Measurements from ENCODE around the gene ERCC5. TPM values are rescaled to one million over a fixed set of nuclear protein-coding genes. Genes with fewer than 3 reads are reported as not detected.
A peak's percentile ranks its signal among the peaks of the same experiment; 100 is the strongest.

ERCC5 gene
- total RNA-seq, 2 experiments from 2014 or later = 59.4 to 66.5 TPM

DNA sequence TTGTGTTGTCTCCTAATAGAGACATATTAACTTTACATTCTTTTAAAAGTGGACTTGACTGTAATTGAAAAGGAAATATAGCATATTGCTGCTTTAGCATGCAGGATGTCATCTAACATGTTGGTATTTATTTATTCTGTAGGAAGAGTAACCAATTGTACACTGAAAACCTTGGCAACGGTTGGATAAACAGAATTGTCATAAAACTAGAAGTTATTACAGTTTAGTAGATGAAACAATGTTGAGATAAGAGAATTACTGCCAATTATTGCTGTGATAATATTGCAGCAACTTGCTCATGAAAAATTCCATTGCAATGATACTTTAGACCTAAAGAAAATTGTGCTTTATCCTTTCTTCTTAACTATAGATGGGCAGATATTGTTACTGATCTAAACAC, 7.6 kb upstream of the ERCC5 start:
- Mint-ChIP-seq H3K27ac (no peak overlapping the region), H3K4me3 (no peak overlapping the region), H3K36me3 (ENCODE audit: low read depth) (peaks cover 12% of the 10 kb centered on the region), H3K9me3 (no peaks in the 10 kb centered on the region), H3K27me3 (no peaks in the 10 kb centered on the region), H3K4me1 (ENCODE audit: low read depth) (no peaks in the 10 kb centered on the region)
- TF ChIP-seq, protein P1, sequence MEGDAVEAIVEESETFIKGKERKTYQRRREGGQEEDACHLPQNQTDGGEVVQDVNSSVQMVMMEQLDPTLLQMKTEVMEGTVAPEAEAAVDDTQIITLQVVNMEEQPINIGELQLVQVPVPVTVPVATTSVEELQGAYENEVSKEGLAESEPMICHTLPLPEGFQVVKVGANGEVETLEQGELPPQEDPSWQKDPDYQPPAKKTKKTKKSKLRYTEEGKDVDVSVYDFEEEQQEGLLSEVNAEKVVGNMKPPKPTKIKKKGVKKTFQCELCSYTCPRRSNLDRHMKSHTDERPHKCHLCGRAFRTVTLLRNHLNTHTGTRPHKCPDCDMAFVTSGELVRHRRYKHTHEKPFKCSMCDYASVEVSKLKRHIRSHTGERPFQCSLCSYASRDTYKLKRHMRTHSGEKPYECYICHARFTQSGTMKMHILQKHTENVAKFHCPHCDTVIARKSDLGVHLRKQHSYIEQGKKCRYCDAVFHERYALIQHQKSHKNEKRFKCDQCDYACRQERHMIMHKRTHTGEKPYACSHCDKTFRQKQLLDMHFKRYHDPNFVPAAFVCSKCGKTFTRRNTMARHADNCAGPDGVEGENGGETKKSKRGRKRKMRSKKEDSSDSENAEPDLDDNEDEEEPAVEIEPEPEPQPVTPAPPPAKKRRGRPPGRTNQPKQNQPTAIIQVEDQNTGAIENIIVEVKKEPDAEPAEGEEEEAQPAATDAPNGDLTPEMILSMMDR (IDR thresholded peaks at IDR 0.05) = no peak
- ATAC-seq (no peak), DNase-seq (no peak)
- POLR2A ChIA-PET = interaction anchor here (2.4 kb wide), 1 partner anchor 8 kb away, joined by 13 read pairs; the partner anchor contains the start of gene ERCC5
- CTCF ChIA-PET = no interaction called here
- intact Hi-C loops (cut with micrococcal nuclease) = no loop called here

DNA sequence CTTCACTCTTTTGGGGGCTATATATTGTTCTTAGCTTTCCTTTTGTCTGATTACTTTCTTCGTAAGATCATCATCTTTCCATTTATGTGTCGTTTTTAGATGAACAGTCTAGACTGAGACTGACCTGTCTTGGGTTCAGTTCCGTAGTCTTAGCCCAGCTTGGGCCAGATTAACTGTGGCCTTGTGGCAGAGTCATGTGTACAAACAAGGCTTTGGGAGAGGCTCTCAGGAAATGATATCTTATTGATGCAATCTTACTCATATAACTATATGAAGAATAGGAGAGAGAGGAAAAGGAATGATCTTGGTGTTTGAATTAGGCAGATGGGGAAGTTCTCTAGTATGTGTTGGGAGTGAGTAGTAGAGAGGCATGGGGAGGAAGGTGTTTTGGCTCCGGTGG, 6.8 kb upstream of the ERCC5 start:
- H3K27ac Mint-ChIP-seq = no peak overlapping the region
- H3K4me3 Mint-ChIP-seq = no peak overlapping the region
- H3K36me3 Mint-ChIP-seq (ENCODE audit: low read depth) = peaks cover 12% of the 10 kb centered on the region
- DNase-seq (no peak), ATAC-seq (no peak)
- intact Hi-C loops (cut with micrococcal nuclease) = no loop called here
- no peaks in the 10 kb centered on the region for H3K4me1 Mint-ChIP-seq (ENCODE audit: low read depth)
- H3K27me3 Mint-ChIP-seq = no peaks in the 10 kb centered on the region
- no peaks in the 10 kb centered on the region for H3K9me3 Mint-ChIP-seq
- TF ChIP-seq, protein P1 (IDR thresholded peaks at IDR 0.05) = no peak
- ChIA-PET POLR2A (no interaction called here), CTCF (no interaction called here)

DNA sequence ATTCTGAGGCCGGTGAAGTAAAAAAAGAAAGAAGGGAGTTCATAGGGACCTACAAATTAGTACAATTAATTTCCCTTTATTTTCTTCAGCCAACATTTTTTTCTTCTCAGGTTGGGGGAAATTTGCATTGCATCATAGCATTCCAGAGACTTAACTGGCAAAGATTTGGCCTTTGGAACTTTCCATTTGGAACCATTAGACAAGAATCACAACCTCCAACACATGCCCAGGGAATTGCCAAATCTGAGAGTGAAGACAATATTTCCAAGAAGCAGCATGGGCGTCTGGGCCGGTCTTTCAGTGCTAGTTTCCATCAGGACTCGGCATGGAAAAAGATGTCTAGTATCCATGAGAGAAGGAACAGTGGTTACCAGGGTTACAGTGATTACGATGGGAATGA, 6.4 kb upstream of the ERCC5 start:
- intact Hi-C loops (cut with micrococcal nuclease) = no loop called here
- H3K27ac Mint-ChIP-seq = no peak overlapping the region
- no peaks in the 10 kb centered on the region for H3K27me3 Mint-ChIP-seq
- TF ChIP-seq, protein P1 (IDR thresholded peaks at IDR 0.05) = no peak
- peaks cover 2% of the 10 kb centered on the region for H3K4me1 Mint-ChIP-seq (ENCODE audit: low read depth)
- no peak overlapping the region for H3K4me3 Mint-ChIP-seq
- no peaks in the 10 kb centered on the region for H3K9me3 Mint-ChIP-seq
- DNase-seq = no peak
- CTCF ChIA-PET = no interaction called here
- POLR2A ChIA-PET = no interaction called here
- peaks cover 10% of the 10 kb centered on the region for H3K36me3 Mint-ChIP-seq (ENCODE audit: low read depth)
- no peak for ATAC-seq

DNA sequence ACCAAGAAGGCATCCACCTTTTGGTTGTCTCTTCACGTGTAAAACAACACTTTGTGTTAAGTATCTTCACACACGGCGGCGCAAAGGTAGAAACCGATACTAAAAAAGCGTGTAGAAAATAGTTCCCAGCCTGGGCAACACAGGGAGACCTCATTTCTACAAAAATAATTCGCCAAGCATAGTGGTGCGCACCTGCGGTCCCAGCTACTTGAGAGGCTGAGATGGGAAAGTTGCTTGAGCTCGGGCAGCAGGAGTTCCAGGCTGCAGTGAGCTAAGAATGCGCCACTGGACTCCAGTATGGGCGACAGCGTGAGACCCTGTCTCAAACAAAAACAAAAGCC, 573 bp upstream of the ERCC5 start:
- DNase-seq (no peak), ATAC-seq (peak; percentile 10)
- peak overlapping the region; percentile 92 for H3K4me3 Mint-ChIP-seq
- ChIA-PET CTCF (interaction anchor here (0.7 to 3.2 kb wide), 15 partner anchors 12 to 289 kb away, joined by 3 to 15 read pairs (median 3); partner anchors contain the start of gene TPP2), POLR2A (interaction anchor here (0.7 to 2.7 kb wide), 17 partner anchors 8 to 450 kb away, joined by 3 to 31 read pairs (median 3); partner anchors contain the start of genes BIVM, POGLUT2, TEX30 and TPP2)
- intact Hi-C loops (cut with micrococcal nuclease) = loop anchor here (1.0 to 5.0 kb wide), 3 partner anchors 43 to 249 kb away; partner anchors contain the start of genes TEX30 and TPP2
- H3K4me1 Mint-ChIP-seq (ENCODE audit: low read depth) = peaks cover 26% of the 10 kb centered on the region
- H3K9me3 Mint-ChIP-seq = no peaks in the 10 kb centered on the region
- TF ChIP-seq, protein P1 (IDR thresholded peaks at IDR 0.05) = no peak
- peaks cover 11% of the 10 kb centered on the region for H3K36me3 Mint-ChIP-seq (ENCODE audit: low read depth)
- peak overlapping the region; percentile 94 for H3K27ac Mint-ChIP-seq
- no peaks in the 10 kb centered on the region for H3K27me3 Mint-ChIP-seq

DNA sequence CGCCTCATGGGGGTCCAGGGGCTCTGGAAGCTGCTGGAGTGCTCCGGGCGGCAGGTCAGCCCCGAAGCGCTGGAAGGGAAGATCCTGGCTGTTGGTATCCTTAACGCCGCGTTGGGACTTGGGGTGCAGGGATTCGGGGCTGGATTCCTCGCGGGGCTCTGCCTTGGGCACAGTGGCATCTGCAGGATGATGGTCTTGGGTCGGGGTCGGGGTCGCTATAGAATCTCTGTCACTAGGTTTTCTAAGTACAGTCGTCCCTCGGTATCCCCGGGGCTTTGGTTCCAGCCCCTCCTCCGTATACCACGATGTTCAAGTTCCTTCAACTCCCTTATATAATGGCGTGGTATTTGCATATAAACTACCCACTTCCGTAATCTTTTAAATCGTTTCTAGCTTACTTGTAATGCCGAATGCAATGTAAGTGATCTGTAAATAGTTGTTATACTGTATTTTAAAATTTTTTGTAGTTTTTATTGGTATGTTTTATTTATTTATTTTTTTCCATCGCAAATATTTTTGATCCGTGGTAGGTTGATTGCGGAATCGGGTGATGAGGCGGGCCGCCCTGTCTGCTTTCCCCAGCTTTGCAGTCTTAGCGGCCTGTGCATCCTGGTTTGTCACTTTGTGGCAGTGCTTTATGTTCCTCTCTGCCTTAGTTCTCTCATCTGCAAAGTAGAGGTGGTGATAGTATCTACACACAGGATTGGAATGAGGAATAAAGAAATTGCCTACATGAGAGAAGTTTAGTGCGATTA, 606 bp downstream of the ERCC5 start:
- Mint-ChIP-seq H3K27ac (peak overlapping the region; percentile 94), H3K27me3 (no peaks in the 10 kb centered on the region), H3K36me3 (ENCODE audit: low read depth) (peaks cover 14% of the 10 kb centered on the region), H3K9me3 (no peaks in the 10 kb centered on the region), H3K4me3 (peak overlapping the region; percentile 92), H3K4me1 (ENCODE audit: low read depth) (peaks cover 31% of the 10 kb centered on the region)
- intact Hi-C loops (cut with micrococcal nuclease) = loop anchor here (1.0 to 5.0 kb wide), 3 partner anchors 44 to 265 kb away; partner anchors contain the start of gene TEX30
- peak; percentile 42 for ATAC-seq
- ChIA-PET POLR2A (interaction anchor here (1.0 to 2.7 kb wide), 14 partner anchors 8 to 451 kb away, joined by 3 to 31 read pairs (median 4); partner anchors contain the start of genes BIVM, POGLUT2, TEX30 and TPP2), CTCF (interaction anchor here (0.7 to 3.2 kb wide), 12 partner anchors 18 to 265 kb away, joined by 3 to 15 read pairs (median 4); partner anchors contain the start of gene TPP2)
- TF ChIP-seq, protein P1 (IDR thresholded peaks at IDR 0.05) = no peak
- DNase-seq = peak; percentile 70
